Esophagus (tissue), 2 donors: ENCODE results near the gene TXNDC16. TPM values are rescaled to one million over a fixed set of nuclear protein-coding genes. Genes with fewer than 3 reads are reported as not detected.

Source experiments
- H3K27ac ChIP-seq, 2 donors: one replicate each; pipeline ENCODE4 v1.5.1; 2013; ENCODE audit warnings: low read depth in 2 of 2, mild to moderate bottlenecking in 2 of 2, inconsistent platforms in 1 of 2, low read length in 1 of 2, moderate library complexity in 1 of 2
- H3K27me3 ChIP-seq, 2 donors: one replicate each; pipeline ENCODE4 v1.6.1; 2013; ENCODE audit warnings: low read length in 2 of 2, control low read depth in 1 of 2, mild to moderate bottlenecking in 1 of 2; ENCODE audit not compliant: insufficient read depth in 2 of 2, control insufficient read depth in 1 of 2
- H3K36me3 ChIP-seq, 2 donors: one replicate each; pipeline ENCODE4 v1.6.1; 2013; ENCODE audit warnings: low read length in 1 of 2; ENCODE audit not compliant: control insufficient read depth in 2 of 2, insufficient read depth in 2 of 2
- H3K4me1 ChIP-seq, 2 donors: one replicate each; pipeline ENCODE4 v1.6.1; 2013; ENCODE audit warnings: low read length in 1 of 2; ENCODE audit not compliant: control insufficient read depth in 2 of 2, insufficient read depth in 2 of 2
- H3K4me3 ChIP-seq, 2 donors: one replicate each; pipeline ENCODE4 v1.5.1; 2013; ENCODE audit warnings: low read length in 2 of 2, mild to moderate bottlenecking in 2 of 2, low read depth in 1 of 2, moderate library complexity in 1 of 2
- H3K9me3 ChIP-seq, 2 donors: one replicate each; pipeline ENCODE4 v1.6.1; 2013; ENCODE audit warnings: mild to moderate bottlenecking in 2 of 2, low read depth in 1 of 2, low read length in 1 of 2, moderate library complexity in 1 of 2; ENCODE audit not compliant: control insufficient read depth in 2 of 2, insufficient read depth in 1 of 2
- WGBS, 2 donors: extraction: QIAGEN DNeasy Blood & Tissue Kit; methylation state at CpG; one replicate each; pipeline ENCODE4 v1.1.7; 2013; 5-methylcytosine and 5-hydroxymethylcytosine counted together
- polyA plus RNA-seq, 2 donors: library from polyadenylated mRNA; stranded (reverse); fragments of 200-250 nt; gene quantifications; one replicate each; pipeline ENCODE4 v1.2.3, GENCODE V29; 2013
- donor health status: healthy with polysubstance abuse.
- donor health status: Bipolar disorder and iron deficiency.

The TXNDC16 gene
- polyA plus RNA-seq, 2 donors: 1.3 to 1.9 TPM

DNA sequence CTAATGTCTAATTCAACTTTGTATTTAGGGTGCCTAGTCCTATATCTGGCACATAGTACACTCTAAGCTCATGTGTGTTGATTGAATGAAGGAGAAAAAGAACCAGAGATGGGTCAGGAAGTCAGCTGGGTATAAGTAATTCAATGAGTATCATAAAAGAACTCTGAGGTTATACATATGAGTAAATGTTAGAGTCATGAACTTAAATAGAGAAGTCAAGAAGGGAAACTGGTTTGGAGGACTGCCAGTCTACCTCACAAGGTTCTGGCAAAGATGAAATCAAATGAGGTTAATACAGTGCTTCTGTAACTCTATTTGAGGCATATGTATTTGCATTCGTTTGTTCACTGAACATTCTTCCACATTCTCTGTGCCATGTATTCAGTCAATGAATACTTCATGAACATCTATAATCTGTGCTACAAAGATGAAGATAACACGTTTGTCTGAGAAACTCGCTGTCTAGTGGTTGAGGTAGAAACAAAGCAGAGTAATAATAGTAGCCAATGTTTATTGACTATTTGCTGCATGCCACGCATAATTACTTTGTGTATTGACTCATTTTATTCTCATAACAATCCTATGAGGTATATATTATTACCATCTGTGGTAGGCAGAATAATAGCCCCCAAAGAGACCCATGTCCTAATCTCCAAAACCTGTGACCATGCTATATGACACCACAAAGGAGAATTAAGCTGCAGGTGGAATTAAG, 149.3 kb downstream of the TXNDC16 start:
- Histone ChIP-seq H3K4me1 (no peaks in the 10 kb centered on the region), H3K36me3 (no peaks in the 10 kb centered on the region), H3K9me3 (no peaks in the 10 kb centered on the region), H3K27me3 (no peaks in the 10 kb centered on the region), H3K4me3 (no peak overlapping the region), H3K27ac (no peak overlapping the region)
- 68 to 74% methylated on average over 4 of the region's 4 CpGs for WGBS, 2 donors

DNA sequence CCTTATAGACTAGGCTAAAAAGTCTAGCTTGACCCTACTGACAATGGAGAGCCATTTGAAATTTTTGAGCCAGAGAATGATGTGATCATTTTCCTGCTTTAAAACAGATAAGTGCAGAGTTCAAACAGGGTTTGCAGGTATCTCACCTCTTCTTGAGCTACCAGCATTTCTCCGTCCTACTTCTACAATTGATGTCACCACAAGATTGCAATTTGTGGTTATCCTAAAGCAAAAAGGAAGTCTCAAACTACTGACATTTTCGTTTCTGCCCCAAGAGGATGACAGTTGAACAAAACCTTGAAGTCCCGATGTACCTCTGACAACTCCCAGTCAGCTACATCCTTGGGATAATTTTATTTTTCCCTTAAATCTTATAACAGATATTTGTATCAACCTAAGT, 151.5 kb downstream of the TXNDC16 start:
- Histone ChIP-seq H3K4me3 (no peak overlapping the region), H3K27ac (no peak overlapping the region), H3K9me3 (no peaks in the 10 kb centered on the region), H3K36me3 (no peaks in the 10 kb centered on the region), H3K27me3 (peaks cover 0 to 2% of the 10 kb centered on the region in 2 donors), H3K4me1 (no peaks in the 10 kb centered on the region)
- 55 to 58% methylated on average over 3 of the region's 3 CpGs for WGBS, 2 donors

DNA sequence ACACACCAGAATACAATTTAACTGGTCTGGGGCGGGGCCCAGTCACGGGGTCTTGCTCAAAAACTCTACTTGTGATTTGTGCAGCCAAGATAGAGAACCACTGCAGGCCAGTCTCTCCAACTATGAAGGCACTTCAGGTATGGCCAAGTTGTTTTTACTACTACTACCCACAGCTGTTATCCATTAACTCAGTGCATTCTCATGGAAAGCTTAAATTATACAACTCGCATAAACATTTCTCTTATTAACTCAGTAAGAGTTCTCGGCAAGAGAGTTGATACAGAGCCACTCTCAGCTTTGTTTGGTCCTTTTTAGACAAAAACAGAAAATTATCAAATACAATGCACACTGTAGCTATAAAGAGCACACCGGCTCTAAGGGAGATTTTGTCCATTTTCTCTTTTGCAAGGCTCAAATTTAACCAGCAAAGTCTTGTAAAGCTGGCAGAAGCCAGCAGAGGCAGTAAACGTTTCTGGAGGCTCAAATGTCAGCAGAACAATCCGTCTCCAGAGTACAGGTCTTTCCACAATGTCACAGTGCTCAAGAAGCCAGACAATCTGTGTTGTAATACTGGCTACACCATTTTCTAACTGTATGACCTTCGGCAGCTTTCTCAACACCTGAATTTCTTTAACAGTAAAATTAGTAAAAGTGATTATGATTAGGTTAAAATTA, 152.2 kb downstream of the TXNDC16 start:
- Histone ChIP-seq H3K27me3 (peaks cover 0 to 2% of the 10 kb centered on the region in 2 donors), H3K36me3 (no peaks in the 10 kb centered on the region), H3K4me1 (no peaks in the 10 kb centered on the region), H3K4me3 (no peak overlapping the region), H3K9me3 (peaks cover 0 to 4% of the 10 kb centered on the region in 2 donors), H3K27ac (no peak overlapping the region)
- WGBS, 2 donors: 56 to 57% methylated on average over 8 of the region's 8 CpGs

DNA sequence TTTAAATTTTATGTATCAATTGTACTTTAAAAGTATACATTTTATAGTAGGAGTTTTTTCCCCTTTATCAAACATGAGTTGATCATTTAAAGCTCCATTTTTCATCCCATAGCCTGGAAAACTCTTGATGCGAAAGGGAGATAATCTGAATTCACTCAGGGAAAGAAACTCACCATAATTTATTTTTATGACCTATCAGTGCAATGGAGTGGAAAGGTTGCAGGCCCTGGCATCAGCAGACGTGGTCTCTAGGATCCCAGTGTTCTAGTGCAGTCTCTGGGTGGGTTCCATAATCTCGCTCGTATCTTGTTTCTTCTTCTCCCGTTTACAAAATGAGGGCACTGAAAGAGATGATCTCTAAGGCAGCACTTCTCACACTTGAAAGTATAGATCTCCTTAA, 153.2 kb downstream of the TXNDC16 start:
- Histone ChIP-seq H3K4me1 (no peaks in the 10 kb centered on the region), H3K36me3 (no peaks in the 10 kb centered on the region), H3K27ac (no peak overlapping the region), H3K4me3 (no peak overlapping the region), H3K27me3 (peaks cover 0 to 2% of the 10 kb centered on the region in 2 donors), H3K9me3 (peaks cover 0 to 4% of the 10 kb centered on the region in 2 donors)
- 87 to 93% methylated on average over 5 of the region's 5 CpGs for WGBS, 2 donors

DNA sequence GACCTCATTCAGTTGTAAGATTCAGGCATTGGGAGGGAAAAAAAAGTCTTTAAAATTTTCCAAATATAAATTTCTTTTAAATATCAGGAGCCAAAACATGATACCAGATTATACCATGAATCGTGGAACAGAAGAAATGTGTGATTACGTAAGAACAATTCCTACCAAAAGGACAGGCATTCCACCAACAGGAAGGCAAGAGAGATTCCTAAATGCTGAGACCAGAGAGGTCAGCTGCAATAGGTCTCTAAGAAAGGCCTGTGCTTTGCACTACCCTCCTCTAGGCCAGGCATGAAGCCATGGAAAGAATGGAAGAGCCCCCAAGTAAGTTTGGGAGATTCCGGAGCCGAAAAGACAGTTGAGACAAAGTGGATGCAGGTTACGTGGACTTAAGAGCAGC, 154.5 kb downstream of the TXNDC16 start:
- H3K4me3 ChIP-seq: no peak overlapping the region
- no peak overlapping the region for H3K27ac ChIP-seq
- no peaks in the 10 kb centered on the region for H3K36me3 ChIP-seq
- peaks cover 0 to 2% of the 10 kb centered on the region in 2 donors for H3K27me3 ChIP-seq
- peaks cover 0 to 4% of the 10 kb centered on the region in 2 donors for H3K9me3 ChIP-seq
- H3K4me1 ChIP-seq: no peaks in the 10 kb centered on the region
- WGBS, 2 donors: 85 to 88% methylated on average over 5 of the region's 5 CpGs

DNA sequence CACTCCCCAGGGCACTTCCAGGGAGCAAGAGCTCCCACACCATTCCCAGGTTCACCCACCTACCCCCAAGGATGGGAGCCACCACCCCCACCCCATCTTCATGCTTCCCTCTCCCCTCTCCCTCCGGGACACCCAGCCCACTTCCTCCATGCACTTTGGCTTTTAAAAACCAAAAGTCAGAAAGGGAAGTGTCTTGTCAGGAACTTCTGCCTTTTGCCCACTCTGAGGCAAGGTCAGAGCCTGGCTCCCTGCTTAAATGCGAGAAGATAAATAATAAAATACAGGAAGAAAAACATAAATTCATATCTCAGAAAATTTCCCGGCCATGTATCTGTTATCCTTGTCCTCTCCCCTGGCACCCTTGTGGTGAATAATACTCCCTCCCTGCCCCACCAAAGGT, 156.6 kb downstream of the TXNDC16 start:
- peaks cover 0 to 2% of the 10 kb centered on the region in 2 donors for H3K27me3 ChIP-seq
- 73 to 79% methylated on average over 3 of the region's 3 CpGs for WGBS, 2 donors
- peaks cover 0 to 4% of the 10 kb centered on the region in 2 donors for H3K9me3 ChIP-seq
- H3K4me3 ChIP-seq: no peak overlapping the region
- no peaks in the 10 kb centered on the region for H3K36me3 ChIP-seq
- H3K27ac ChIP-seq: no peak overlapping the region
- no peaks in the 10 kb centered on the region for H3K4me1 ChIP-seq

DNA sequence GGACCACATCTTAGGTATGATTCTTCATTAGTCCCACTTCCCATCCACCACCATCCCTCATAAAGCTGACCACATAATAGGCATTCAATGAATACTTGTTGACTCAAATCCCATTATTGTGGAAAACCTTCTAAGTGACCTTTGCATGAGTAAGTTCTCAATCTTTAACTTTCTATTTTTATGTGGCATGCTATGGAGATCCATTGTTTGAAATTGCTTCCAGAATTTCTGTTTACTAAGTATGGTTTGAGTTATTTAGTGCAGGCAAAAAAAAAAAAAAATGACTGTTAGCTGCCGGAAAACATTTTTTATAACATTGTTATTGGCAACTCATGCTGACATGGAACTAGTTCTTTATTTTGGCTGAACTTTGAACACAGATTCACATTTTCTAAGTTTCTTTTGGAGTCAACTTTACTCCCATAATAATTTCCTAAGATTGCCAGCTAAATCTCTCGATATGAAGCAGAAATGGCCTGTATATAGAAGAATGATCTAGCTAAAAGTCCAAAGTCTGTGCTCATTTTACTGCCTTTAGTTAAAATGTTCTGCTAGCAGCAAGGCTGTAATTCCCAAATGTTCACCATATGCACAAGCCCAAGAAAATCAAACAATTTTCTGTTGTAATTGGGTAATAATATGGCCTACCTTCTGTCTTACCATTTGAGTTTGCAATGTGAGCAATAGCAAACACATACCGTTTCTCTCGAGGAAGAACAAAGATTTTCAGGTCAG, 160.3 kb downstream of the TXNDC16 start:
- H3K4me1 ChIP-seq: no peaks in the 10 kb centered on the region
- H3K4me3 ChIP-seq: no peak overlapping the region
- H3K9me3 ChIP-seq: peaks cover 0 to 4% of the 10 kb centered on the region in 2 donors
- no peaks in the 10 kb centered on the region for H3K36me3 ChIP-seq
- H3K27me3 ChIP-seq: peaks cover 0 to 2% of the 10 kb centered on the region in 2 donors
- WGBS, 2 donors: 76 to 79% methylated on average over 4 of the region's 4 CpGs
- H3K27ac ChIP-seq: no peak overlapping the region

Other genes starting within 250 kb of the TXNDC16 start
- under 1 TPM; 0.29 to 0.41 TPM for gene PTGER2, start 238.2 kb downstream of the TXNDC16 start, polyA plus RNA-seq
- gene GPR137C, start 331 bp upstream of the TXNDC16 start, polyA plus RNA-seq: under 1 TPM; 0.11 to 0.26 TPM
- 100 to 1,000 TPM; 157 to 592 TPM for gene ERO1A, start 143.1 kb upstream of the TXNDC16 start, polyA plus RNA-seq
- 100 to 1,000 TPM in 1 of 2 donors, 10 to 100 TPM in 1; 77.5 to 110 TPM for gene PSMC6, start 154.7 kb upstream of the TXNDC16 start, polyA plus RNA-seq
- gene STYX, start 177.7 kb upstream of the TXNDC16 start, polyA plus RNA-seq: 1 to 10 TPM; 3.2 to 6.0 TPM
- 1 to 10 TPM; 4.8 to 8.3 TPM for gene GNPNAT1, start 239.1 kb upstream of the TXNDC16 start, polyA plus RNA-seq